Neural progenitor cell (in vitro differentiated cells): ENCODE results near the gene SHLD1. TPM values are rescaled to one million over a fixed set of nuclear protein-coding genes. Genes with fewer than 3 reads are reported as not detected.
A peak's percentile ranks its signal among the peaks of the same experiment; 100 is the strongest.

Experiments
- DNase-seq: peaks from one replicate; pipeline ENCODE4 v3.0.0-alpha.2; 2016; ENCODE audit warnings: low spot score
- H2AFZ ChIP-seq: fragments of 200-600 bp; sonication (generic); replicated peaks from 2 replicates; pipeline ENCODE4 v1.6.1; 2016; ENCODE audit warnings: antibody characterized with exemption
- H3F3A ChIP-seq: fragments of 200-600 bp; sonication (generic); 2 replicates; pipeline ENCODE4 v1.6.1; 2016; ENCODE audit warnings: antibody characterized with exemption, low read depth
- H3K27ac ChIP-seq: fragments of 200-600 bp; sonication (generic); 2 replicates; pipeline ENCODE4 v1.5.1; 2016; ENCODE audit warnings: mild to moderate bottlenecking
- H3K27me3 ChIP-seq: fragments of 200-600 bp; sonication (generic); 2 replicates; pipeline ENCODE4 v1.6.1; 2016; ENCODE audit warnings: mild to moderate bottlenecking, moderate library complexity
- H3K36me3 ChIP-seq: fragments of 200-600 bp; sonication (generic); 2 replicates; pipeline ENCODE4 v1.5.1; 2016
- H3K4me1 ChIP-seq: fragments of 200-600 bp; sonication (generic); 2 replicates; pipeline ENCODE4 v1.6.1; 2016; ENCODE audit warnings: mixed run types
- H3K4me2 ChIP-seq: fragments of 200-600 bp; sonication (generic); 2 replicates; pipeline ENCODE4 v1.6.1; 2016
- H3K4me3 ChIP-seq: fragments of 200-600 bp; sonication (generic); 2 replicates; pipeline ENCODE4 v1.5.1; 2016
- H3K79me2 ChIP-seq: fragments of 200-600 bp; sonication (generic); 2 replicates; pipeline ENCODE4 v1.6.1; 2016; ENCODE audit warnings: low read depth
- H3K9ac ChIP-seq: fragments of 200-600 bp; sonication (generic); 2 replicates; pipeline ENCODE4 v1.6.1; 2016
- H3K9me3 ChIP-seq: fragments of 200-600 bp; sonication (generic); 2 replicates; pipeline ENCODE4 v1.5.1; 2016; ENCODE audit warnings: low read depth
- H4K20me1 ChIP-seq: fragments of 200-600 bp; sonication (generic); 2 replicates; pipeline ENCODE4 v1.6.1; 2016; ENCODE audit warnings: low read depth
- H3K27ac Mint-ChIP-seq: 3 replicates; pipeline ENCODE4 v1.8.0; 2021; ENCODE audit warnings: mixed read lengths
- H3K27me3 Mint-ChIP-seq: 2 replicates; pipeline ENCODE4 v1.8.0; 2022; ENCODE audit warnings: low read depth, mild to moderate bottlenecking, inconsistent platforms, moderate library complexity, mixed read lengths; ENCODE audit not compliant: insufficient read depth
- H3K36me3 Mint-ChIP-seq: 3 replicates; pipeline ENCODE4 v1.8.0; 2021; ENCODE audit warnings: mixed read lengths
- H3K4me1 Mint-ChIP-seq: 3 replicates; pipeline ENCODE4 v1.8.0; 2021; ENCODE audit warnings: mixed read lengths
- H3K4me3 Mint-ChIP-seq: 3 replicates; pipeline ENCODE4 v1.8.0; 2021; ENCODE audit warnings: mild to moderate bottlenecking, moderate library complexity, mixed read lengths
- H3K9me3 Mint-ChIP-seq: 3 replicates; pipeline ENCODE4 v1.8.0; 2020; ENCODE audit warnings: mixed read lengths
- EZH2 ChIP-seq: fragments of 200-600 bp; sonication (generic); IDR thresholded peaks from 2 replicates; pipeline ENCODE4 v1.6.1; 2017; ENCODE audit warnings: antibody characterized with exemption, mild to moderate bottlenecking, moderate library complexity
- EZH2phosphoT487 ChIP-seq: fragments of 200-600 bp; sonication (generic); IDR thresholded peaks from 2 replicates; pipeline ENCODE4 v1.6.1; 2017; ENCODE audit warnings: antibody characterized with exemption
- total RNA-seq: library from RNA; depleted of rRNA; stranded (reverse); fragments of >200 nt; gene quantifications from 2 replicates; pipeline ENCODE4 v1.2.3, GENCODE V29; 2015; ENCODE audit warnings: low replicate concordance
- TF ChIP-seq, protein P1 (sequence below): fragments of 200-600 bp; sonication (generic); IDR thresholded peaks from 2 replicates; pipeline ENCODE4 v1.5.1; 2017; ENCODE audit warnings: antibody characterized with exemption, mild to moderate bottlenecking

The SHLD1 gene
- total RNA-seq, 1 donor from 2014 or later = 9.0 TPM

DNA sequence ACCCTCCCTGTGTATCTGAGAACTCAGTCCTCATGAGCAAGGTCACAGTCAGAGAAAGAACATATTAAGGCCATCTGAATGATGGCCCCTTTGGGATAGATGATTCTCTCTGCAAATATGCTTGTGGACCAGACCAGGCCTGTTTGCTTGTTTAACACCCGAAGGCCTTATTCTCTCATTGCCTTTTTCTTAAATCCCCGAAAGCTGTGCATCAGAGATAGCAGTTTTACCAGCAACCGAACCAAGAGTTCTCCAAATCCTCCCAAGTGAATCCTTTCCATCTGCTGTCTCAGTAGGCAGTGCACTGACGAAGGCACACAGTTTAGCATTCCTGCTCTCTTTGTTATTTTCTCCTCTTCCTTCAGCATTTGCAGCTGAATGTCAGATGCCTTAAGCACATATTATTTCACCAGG lies 120.4 kb downstream of the SHLD1 start:
- Histone ChIP-seq H3K27me3 (no peaks in the 10 kb centered on the region), H3K4me3 (no peak overlapping the region), H2AFZ (peak overlapping the region; percentile 57), H3K36me3 (no peaks in the 10 kb centered on the region), H4K20me1 (no peaks in the 10 kb centered on the region), H3K79me2 (no peaks in the 10 kb centered on the region), H3K9ac (no peak overlapping the region), H3K4me2 (no peak overlapping the region), H3K27ac (no peak overlapping the region), H3K9me3 (no peaks in the 10 kb centered on the region), H3K4me1 (peaks cover 7% of the 10 kb centered on the region), H3F3A (no peaks in the 10 kb centered on the region)
- DNase-seq = peak; percentile 11
- TF ChIP-seq EZH2 (no peak), EZH2phosphoT487 (no peak)
- TF ChIP-seq, protein P1, sequence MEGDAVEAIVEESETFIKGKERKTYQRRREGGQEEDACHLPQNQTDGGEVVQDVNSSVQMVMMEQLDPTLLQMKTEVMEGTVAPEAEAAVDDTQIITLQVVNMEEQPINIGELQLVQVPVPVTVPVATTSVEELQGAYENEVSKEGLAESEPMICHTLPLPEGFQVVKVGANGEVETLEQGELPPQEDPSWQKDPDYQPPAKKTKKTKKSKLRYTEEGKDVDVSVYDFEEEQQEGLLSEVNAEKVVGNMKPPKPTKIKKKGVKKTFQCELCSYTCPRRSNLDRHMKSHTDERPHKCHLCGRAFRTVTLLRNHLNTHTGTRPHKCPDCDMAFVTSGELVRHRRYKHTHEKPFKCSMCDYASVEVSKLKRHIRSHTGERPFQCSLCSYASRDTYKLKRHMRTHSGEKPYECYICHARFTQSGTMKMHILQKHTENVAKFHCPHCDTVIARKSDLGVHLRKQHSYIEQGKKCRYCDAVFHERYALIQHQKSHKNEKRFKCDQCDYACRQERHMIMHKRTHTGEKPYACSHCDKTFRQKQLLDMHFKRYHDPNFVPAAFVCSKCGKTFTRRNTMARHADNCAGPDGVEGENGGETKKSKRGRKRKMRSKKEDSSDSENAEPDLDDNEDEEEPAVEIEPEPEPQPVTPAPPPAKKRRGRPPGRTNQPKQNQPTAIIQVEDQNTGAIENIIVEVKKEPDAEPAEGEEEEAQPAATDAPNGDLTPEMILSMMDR = no peak
- Mint-ChIP-seq H3K27me3 (no peaks in the 10 kb centered on the region), H3K36me3 (no peaks in the 10 kb centered on the region), H3K4me1 (peaks cover 3% of the 10 kb centered on the region), H3K27ac (no peak overlapping the region), H3K9me3 (no peaks in the 10 kb centered on the region), H3K4me3 (no peak overlapping the region)

DNA sequence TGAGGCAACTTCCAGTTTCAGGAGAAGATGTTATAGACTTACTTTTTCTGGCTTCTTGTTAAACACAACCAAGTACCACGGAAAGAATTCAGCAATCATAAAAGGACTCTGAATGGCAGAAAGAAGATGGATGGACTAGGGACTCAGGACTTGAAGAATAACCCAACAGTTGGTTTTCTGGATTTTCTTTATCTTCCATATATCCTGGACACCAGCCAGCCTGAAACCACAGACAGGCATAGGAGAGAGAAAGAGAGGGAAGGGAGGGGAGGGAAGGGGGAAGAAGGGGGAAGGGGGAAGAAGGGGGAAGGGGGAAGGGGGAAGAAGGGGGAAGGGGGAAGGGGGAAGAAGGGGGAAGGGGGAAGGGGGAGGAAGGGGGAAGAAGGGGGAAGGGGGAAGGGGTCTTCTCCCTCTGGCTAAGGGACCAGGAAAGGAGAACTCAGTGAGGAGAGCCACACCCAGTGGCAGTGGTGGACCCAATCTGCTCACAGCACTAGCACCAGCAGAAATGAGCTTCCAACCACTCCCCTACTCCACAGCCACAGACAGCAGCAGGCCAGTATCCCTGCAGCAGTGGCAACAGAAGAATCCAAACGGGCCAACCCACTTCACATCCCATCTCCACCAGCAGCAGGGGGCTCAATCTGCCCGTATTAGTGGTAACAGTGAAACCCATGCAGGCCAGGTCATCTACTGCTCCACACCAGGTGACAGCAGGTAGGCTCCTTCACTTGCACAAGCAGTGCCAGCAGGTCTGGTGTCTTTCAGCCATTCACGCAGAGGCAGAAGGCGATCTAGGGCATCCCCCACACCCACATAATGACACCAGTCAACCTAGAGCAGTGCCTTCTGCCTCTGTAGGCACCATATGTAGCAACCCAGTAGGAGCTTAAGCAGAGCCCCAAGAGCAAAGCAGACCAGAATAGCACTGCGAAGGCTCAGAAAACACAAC lies 121.5 kb downstream of the SHLD1 start:
- no peak for DNase-seq
- Histone ChIP-seq H3K36me3 (no peaks in the 10 kb centered on the region), H3K4me1 (peaks cover 7% of the 10 kb centered on the region), H3K9ac (no peak overlapping the region), H2AFZ (no peak overlapping the region), H3K9me3 (no peaks in the 10 kb centered on the region), H3F3A (no peaks in the 10 kb centered on the region), H3K4me2 (no peak overlapping the region), H3K79me2 (no peaks in the 10 kb centered on the region), H4K20me1 (no peaks in the 10 kb centered on the region), H3K4me3 (no peak overlapping the region), H3K27me3 (no peaks in the 10 kb centered on the region), H3K27ac (no peak overlapping the region)
- H3K27me3 Mint-ChIP-seq = no peaks in the 10 kb centered on the region
- H3K9me3 Mint-ChIP-seq = no peaks in the 10 kb centered on the region
- H3K4me1 Mint-ChIP-seq = peaks cover 3% of the 10 kb centered on the region
- no peak overlapping the region for H3K27ac Mint-ChIP-seq
- no peak overlapping the region for H3K4me3 Mint-ChIP-seq
- no peaks in the 10 kb centered on the region for H3K36me3 Mint-ChIP-seq
- TF ChIP-seq, protein P1 = no peak
- no peak for TF ChIP-seq EZH2phosphoT487

DNA sequence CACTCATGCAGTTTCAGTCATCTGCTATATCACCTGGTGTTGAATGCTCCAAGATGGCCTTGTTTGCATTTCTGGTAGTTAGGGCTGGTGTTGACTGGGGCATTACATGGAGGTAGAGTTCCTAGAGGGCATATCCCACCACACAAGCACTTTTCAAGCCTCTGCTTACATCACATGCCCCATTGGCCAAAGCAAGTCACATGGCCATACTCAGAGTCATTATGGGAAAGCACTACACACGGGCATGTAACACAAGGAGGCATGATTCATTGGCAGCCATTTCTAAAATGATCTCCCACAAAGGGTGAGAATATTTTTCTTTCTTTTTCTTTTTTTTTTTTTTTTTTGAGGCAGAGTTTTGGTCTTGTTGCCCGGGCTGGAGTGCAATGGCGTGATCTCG lies 126.9 kb downstream of the SHLD1 start:
- peaks cover 3% of the 10 kb centered on the region for H3K4me1 Mint-ChIP-seq
- H3K27ac Mint-ChIP-seq = no peak overlapping the region
- no peak overlapping the region for H3K27ac ChIP-seq
- no peaks in the 10 kb centered on the region for H3K36me3 ChIP-seq
- H3K4me3 ChIP-seq = no peak overlapping the region
- H3K9me3 ChIP-seq = no peaks in the 10 kb centered on the region
- no peaks in the 10 kb centered on the region for H3K4me1 ChIP-seq
- H4K20me1 ChIP-seq = no peaks in the 10 kb centered on the region
- peaks cover 3% of the 10 kb centered on the region for H3K27me3 Mint-ChIP-seq
- H3F3A ChIP-seq = no peaks in the 10 kb centered on the region
- peaks cover 2% of the 10 kb centered on the region for H3K9me3 Mint-ChIP-seq
- H3K4me3 Mint-ChIP-seq = no peak overlapping the region
- TF ChIP-seq, protein P1 = no peak
- TF ChIP-seq EZH2phosphoT487 (no peak), EZH2 (no peak)
- no peak overlapping the region for H3K9ac ChIP-seq
- no peak overlapping the region for H2AFZ ChIP-seq
- DNase-seq = no peak
- no peak overlapping the region for H3K4me2 ChIP-seq
- no peaks in the 10 kb centered on the region for H3K27me3 ChIP-seq
- H3K79me2 ChIP-seq = no peaks in the 10 kb centered on the region
- no peaks in the 10 kb centered on the region for H3K36me3 Mint-ChIP-seq
